OCI-LY1 (cell line): ENCODE results near the gene LRFN2.

ENCODE experiments used
- H2AFZ ChIP-seq: fragments of 200-600 bp; sonication (generic), shearing (Covaris generic); 2 replicates; pipeline ENCODE4 v1.6.0; 2014; ENCODE audit warnings: antibody characterized with exemption, mild to moderate bottlenecking, low read length
- H3F3A ChIP-seq: fragments of 200-600 bp; sonication (generic), shearing (Covaris generic); 2 replicates; pipeline ENCODE4 v1.6.0; 2014; ENCODE audit warnings: mild to moderate bottlenecking, antibody characterized with exemption, low read length, moderate library complexity; ENCODE audit not compliant: insufficient read depth
- H3K27ac ChIP-seq: fragments of 200-600 bp; sonication (generic); 2 replicates; pipeline ENCODE4 v1.5.1; 2014; ENCODE audit warnings: low read length, mixed run types, mild to moderate bottlenecking, low read depth; ENCODE audit not compliant: poor library complexity, severe bottlenecking
- H3K27me3 ChIP-seq: fragments of 200-600 bp; sonication (generic); 2 replicates; pipeline ENCODE4 v1.6.0; 2014; ENCODE audit warnings: antibody characterized with exemption, mild to moderate bottlenecking, low read length, moderate library complexity; ENCODE audit not compliant: insufficient read depth
- H3K36me3 ChIP-seq: fragments of 200-600 bp; sonication (generic); 2 replicates; pipeline ENCODE4 v1.6.1; 2014; ENCODE audit warnings: mild to moderate bottlenecking, antibody characterized with exemption, low read length, moderate library complexity, mixed read lengths; ENCODE audit not compliant: insufficient read depth
- H3K4me1 ChIP-seq: fragments of 200-600 bp; sonication (generic); 2 replicates; pipeline ENCODE4 v1.5.1; 2014; ENCODE audit warnings: mild to moderate bottlenecking, low read length, moderate library complexity; ENCODE audit not compliant: insufficient read depth, severe bottlenecking
- H3K4me2 ChIP-seq: fragments of 200-600 bp; sonication (generic), shearing (Covaris generic); 2 replicates; pipeline ENCODE4 v1.6.1; 2014; ENCODE audit warnings: low read length
- H3K4me3 ChIP-seq: fragments of 200-600 bp; sonication (generic); 2 replicates; pipeline ENCODE4 v1.5.1; 2014; ENCODE audit warnings: low read length, low read depth, mild to moderate bottlenecking, mixed read lengths; ENCODE audit not compliant: poor library complexity, severe bottlenecking
- H3K79me2 ChIP-seq: fragments of 200-600 bp; shearing (Covaris generic); 2 replicates; pipeline ENCODE4 v1.6.1; 2016; ENCODE audit warnings: mixed run types, low read length, mixed read lengths; ENCODE audit not compliant: insufficient read depth
- H3K9ac ChIP-seq: fragments of 200-600 bp; sonication (generic), shearing (Covaris generic); 2 replicates; pipeline ENCODE4 v1.6.1; 2014; ENCODE audit warnings: mild to moderate bottlenecking, low read length, mixed read lengths
- H3K9me2 ChIP-seq: fragments of 200-600 bp; sonication (generic), shearing (Covaris generic); 2 replicates; pipeline ENCODE4 v1.6.1; 2014; ENCODE audit warnings: low read depth, mild to moderate bottlenecking, low read length, mixed read lengths
- H3K9me3 ChIP-seq: fragments of 200-600 bp; shearing (Covaris generic); 2 replicates; pipeline ENCODE4 v1.6.1; 2014; ENCODE audit warnings: low read length, mixed read lengths
- H4K20me1 ChIP-seq: fragments of 200-600 bp; sonication (generic), shearing (Covaris generic); 2 replicates; pipeline ENCODE4 v1.6.0; 2016; ENCODE audit warnings: mild to moderate bottlenecking, low read length; ENCODE audit not compliant: insufficient read depth
- EZH2 ChIP-seq: fragments of 200-600 bp; sonication (generic), shearing (Covaris generic); IDR thresholded peaks from 2 replicates; pipeline ENCODE4 v1.8.0; 2017; ENCODE audit warnings: borderline replicate concordance, mixed run types, mild to moderate bottlenecking, antibody characterized with exemption, low read length, moderate library complexity, mixed read lengths
- TF ChIP-seq, protein P1 (sequence below): fragments of 200-600 bp; sonication (generic), shearing (Covaris generic); IDR thresholded peaks from 2 replicates; pipeline ENCODE4 v1.5.1; 2017; ENCODE audit warnings: mild to moderate bottlenecking, antibody characterized with exemption, low read length, moderate library complexity, mixed read lengths

Gene LRFN2

DNA sequence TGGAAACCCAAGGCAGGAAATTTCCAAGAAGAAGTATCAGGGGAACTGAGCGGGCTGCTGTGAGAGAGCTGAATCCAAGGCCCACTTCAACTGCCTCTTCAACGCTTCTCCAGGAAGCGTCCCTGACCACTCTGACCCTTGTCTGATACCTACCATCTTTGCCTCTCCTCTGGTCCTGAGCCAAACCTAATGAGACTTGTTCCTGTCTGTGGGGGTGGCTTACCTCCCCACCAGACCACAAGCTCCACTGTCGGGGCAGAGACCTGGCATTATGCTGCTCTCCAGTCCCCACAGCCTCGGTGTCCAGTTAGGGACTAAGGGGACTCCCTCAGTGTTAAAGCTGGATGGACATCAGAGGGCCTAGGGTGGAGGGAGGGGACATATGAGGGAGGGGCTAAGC, 49.7 kb downstream of the LRFN2 start:
- no peak overlapping the region for H3K4me3 ChIP-seq
- no peaks in the 10 kb centered on the region; the same call in 1 of the 2 replicates for H3K27me3 ChIP-seq
- H3K4me1 ChIP-seq, result no peaks in the 10 kb centered on the region
- no peaks in the 10 kb centered on the region for H3K9me2 ChIP-seq
- H3K4me2 ChIP-seq, result no peak overlapping the region
- no peak overlapping the region for H3K9ac ChIP-seq
- no peaks in the 10 kb centered on the region for H4K20me1 ChIP-seq
- no peaks in the 10 kb centered on the region for H3K79me2 ChIP-seq
- no peaks in the 10 kb centered on the region for H3K36me3 ChIP-seq
- TF ChIP-seq, protein P1, sequence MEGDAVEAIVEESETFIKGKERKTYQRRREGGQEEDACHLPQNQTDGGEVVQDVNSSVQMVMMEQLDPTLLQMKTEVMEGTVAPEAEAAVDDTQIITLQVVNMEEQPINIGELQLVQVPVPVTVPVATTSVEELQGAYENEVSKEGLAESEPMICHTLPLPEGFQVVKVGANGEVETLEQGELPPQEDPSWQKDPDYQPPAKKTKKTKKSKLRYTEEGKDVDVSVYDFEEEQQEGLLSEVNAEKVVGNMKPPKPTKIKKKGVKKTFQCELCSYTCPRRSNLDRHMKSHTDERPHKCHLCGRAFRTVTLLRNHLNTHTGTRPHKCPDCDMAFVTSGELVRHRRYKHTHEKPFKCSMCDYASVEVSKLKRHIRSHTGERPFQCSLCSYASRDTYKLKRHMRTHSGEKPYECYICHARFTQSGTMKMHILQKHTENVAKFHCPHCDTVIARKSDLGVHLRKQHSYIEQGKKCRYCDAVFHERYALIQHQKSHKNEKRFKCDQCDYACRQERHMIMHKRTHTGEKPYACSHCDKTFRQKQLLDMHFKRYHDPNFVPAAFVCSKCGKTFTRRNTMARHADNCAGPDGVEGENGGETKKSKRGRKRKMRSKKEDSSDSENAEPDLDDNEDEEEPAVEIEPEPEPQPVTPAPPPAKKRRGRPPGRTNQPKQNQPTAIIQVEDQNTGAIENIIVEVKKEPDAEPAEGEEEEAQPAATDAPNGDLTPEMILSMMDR, result no peak
- TF ChIP-seq EZH2, result no peak
- no peak overlapping the region for H3K27ac ChIP-seq
- H3F3A ChIP-seq, result no peaks in the 10 kb centered on the region
- H2AFZ ChIP-seq, result no peak overlapping the region
- H3K9me3 ChIP-seq, result no peaks in the 10 kb centered on the region

DNA sequence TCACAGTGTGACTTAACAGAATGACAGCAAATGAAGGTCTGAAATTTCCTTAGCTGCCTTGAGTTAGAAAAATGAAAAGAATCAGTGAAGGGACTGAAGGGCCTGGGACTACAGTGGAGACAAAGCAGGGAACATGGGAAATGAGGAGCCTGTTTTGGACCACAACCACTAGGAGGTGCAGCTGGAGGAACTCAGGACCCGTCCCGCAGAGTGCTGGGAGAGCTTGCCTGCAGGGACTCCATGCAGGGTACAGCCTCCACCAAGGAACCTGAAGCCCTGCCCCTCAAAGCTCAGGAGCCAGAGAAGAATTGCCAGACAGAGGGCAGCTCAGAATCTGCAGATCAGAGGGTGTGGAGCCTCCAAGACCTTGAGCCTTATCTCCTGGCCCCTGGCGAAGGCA, 50.7 kb downstream of the LRFN2 start:
- Histone ChIP-seq H3K79me2 (no peaks in the 10 kb centered on the region), H3K4me2 (no peak overlapping the region), H3K27ac (no peak overlapping the region), H3K9ac (no peak overlapping the region), H3K27me3 (no peaks in the 10 kb centered on the region; the same call in 1 of the 2 replicates), H4K20me1 (no peaks in the 10 kb centered on the region), H3K4me3 (no peak overlapping the region), H2AFZ (no peak overlapping the region), H3K36me3 (no peaks in the 10 kb centered on the region), H3K9me2 (no peaks in the 10 kb centered on the region), H3K9me3 (no peaks in the 10 kb centered on the region), H3F3A (no peaks in the 10 kb centered on the region), H3K4me1 (no peaks in the 10 kb centered on the region)
- TF ChIP-seq, protein P1, result no peak
- no peak for TF ChIP-seq EZH2

DNA sequence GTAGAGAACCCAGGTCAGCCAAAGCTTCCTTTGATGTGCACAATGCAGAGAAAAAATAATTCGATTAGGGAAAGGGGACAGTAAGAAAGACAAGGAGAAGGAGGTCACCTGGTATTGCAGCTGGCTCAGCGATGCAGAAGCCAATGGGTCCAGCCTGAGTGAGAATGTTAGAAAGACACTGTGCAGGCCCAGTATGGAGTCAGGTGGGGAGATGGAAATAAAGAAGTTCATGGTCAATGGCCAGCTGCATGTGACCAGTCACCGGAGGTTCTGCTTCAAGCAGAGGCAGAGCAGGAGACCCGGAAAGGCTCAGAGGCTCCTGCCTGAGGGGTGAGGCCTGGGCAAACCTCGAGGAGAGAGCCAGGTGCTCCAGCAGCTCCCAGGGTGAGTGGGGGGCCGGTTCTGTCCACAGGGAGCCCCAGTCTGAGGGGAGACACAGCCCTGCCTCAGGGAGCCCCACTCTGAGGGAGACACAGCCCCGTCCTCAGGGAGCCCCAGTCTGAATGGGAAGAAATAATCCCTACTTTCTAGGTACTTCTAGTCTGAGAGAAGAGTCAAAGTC, 51.3 kb downstream of the LRFN2 start:
- no peak overlapping the region for H3K27ac ChIP-seq
- no peaks in the 10 kb centered on the region for H3K27me3 ChIP-seq
- no peaks in the 10 kb centered on the region for H3K4me1 ChIP-seq
- no peaks in the 10 kb centered on the region for H3K36me3 ChIP-seq
- no peaks in the 10 kb centered on the region for H3F3A ChIP-seq
- H3K9ac ChIP-seq, result no peak overlapping the region
- no peak overlapping the region for H3K4me2 ChIP-seq
- no peak overlapping the region for H3K4me3 ChIP-seq
- H3K9me3 ChIP-seq, result no peaks in the 10 kb centered on the region
- no peaks in the 10 kb centered on the region for H4K20me1 ChIP-seq
- H3K9me2 ChIP-seq, result no peaks in the 10 kb centered on the region
- TF ChIP-seq, protein P1, result no peak
- H3K79me2 ChIP-seq, result no peaks in the 10 kb centered on the region
- H2AFZ ChIP-seq, result no peak overlapping the region
